H1 (cell line): ENCODE data around the gene PEX6. TPM values are rescaled to one million over a fixed set of nuclear protein-coding genes. Genes with fewer than 3 reads are reported as not detected.
A peak's percentile ranks its signal among the peaks of the same experiment; 100 is the strongest.

Source experiments
- ASH2L ChIP-seq: fragments of 200-600, 300-600 bp; sonication (generic); IDR thresholded peaks from one replicate; pipeline ENCODE4 v1.7.1; 2017; ENCODE audit warnings: low read length
- BACH1 ChIP-seq: IDR thresholded peaks from 2 replicates; pipeline ENCODE4 v1.6.1; 2012; ENCODE audit warnings: low read length, improper control_type of control experiment
- EP300 ChIP-seq, 2 experiments: IDR thresholded peaks; 1 replicate in 1 of 2; 2 replicates in 1 of 2; pipeline ENCODE4 v1.6.1; 2011 to 2012; ENCODE audit warnings: low read depth in 2 of 2, low read length in 2 of 2, mild to moderate bottlenecking in 2 of 2, borderline replicate concordance in 1 of 2, inconsistent platforms in 1 of 2, moderate library complexity in 1 of 2
- EZH2 ChIP-seq: fragments of 200-600 bp; sonication (generic); IDR thresholded peaks from 2 replicates; pipeline ENCODE4 v1.7.1; 2012; ENCODE audit warnings: low read depth, mild to moderate bottlenecking, moderate library complexity, low read length, inconsistent platforms; ENCODE audit not compliant: severe bottlenecking
- FOSL1 ChIP-seq: IDR thresholded peaks from 2 replicates; pipeline ENCODE4 v1.6.1; 2011; ENCODE audit warnings: mild to moderate bottlenecking, low read depth, low read length, moderate library complexity; ENCODE audit not compliant: insufficient read depth
- GABPA ChIP-seq: IDR thresholded peaks from 2 replicates; pipeline ENCODE4 v1.6.1; 2011; ENCODE audit warnings: mild to moderate bottlenecking, low read length, moderate library complexity, borderline replicate concordance; ENCODE audit not compliant: insufficient read depth
- GTF2F1 ChIP-seq: IDR thresholded peaks from 2 replicates; pipeline ENCODE4 v1.6.1; 2012; ENCODE audit warnings: low read depth, low read length, improper control_type of control experiment, borderline replicate concordance
- JUN ChIP-seq: IDR thresholded peaks from 2 replicates; pipeline ENCODE4 v1.6.1; 2011; ENCODE audit warnings: low read depth, mild to moderate bottlenecking, improper control_type of control experiment, low read length
- KDM4A ChIP-seq: IDR thresholded peaks from one replicate; pipeline ENCODE4 v1.7.1; 2012; ENCODE audit warnings: low read depth, mild to moderate bottlenecking, moderate library complexity, low read length, inconsistent platforms; ENCODE audit not compliant: severe bottlenecking
- NRF1 ChIP-seq: IDR thresholded peaks from 2 replicates; pipeline ENCODE4 v1.6.1; 2011; ENCODE audit warnings: mild to moderate bottlenecking, low read depth, low read length, improper control_type of control experiment
- PHF8 ChIP-seq: fragments of 200-600 bp; sonication (generic); conservative IDR thresholded peaks from 2 replicates; pipeline ENCODE4 v1.7.1; 2012; ENCODE audit warnings: low read depth, mild to moderate bottlenecking, inconsistent platforms, low read length, moderate library complexity
- POU5F1 ChIP-seq: IDR thresholded peaks from 2 replicates; pipeline ENCODE4 v1.6.1; 2011; ENCODE audit warnings: low read depth, mild to moderate bottlenecking, low read length, moderate library complexity
- RAD21 ChIP-seq, 2 experiments: IDR thresholded peaks in 1 of 2; conservative IDR thresholded peaks in 1 of 2; 2 replicates each; pipeline ENCODE4 v1.6.1; 2011; ENCODE audit warnings: low read depth in 2 of 2, low read length in 2 of 2, improper control_type of control experiment in 1 of 2, inconsistent platforms in 1 of 2, mild to moderate bottlenecking in 1 of 2, moderate library complexity in 1 of 2
- RBBP5 ChIP-seq: IDR thresholded peaks from 2 replicates; pipeline ENCODE4 v1.7.1; 2012; ENCODE audit warnings: low read depth, mild to moderate bottlenecking, inconsistent platforms, low read length, moderate library complexity, borderline replicate concordance
- SIN3A ChIP-seq, 2 experiments: IDR thresholded peaks in 1 of 2; conservative IDR thresholded peaks in 1 of 2; 2 replicates each; pipeline ENCODE4 v1.6.1; 2011 to 2012; ENCODE audit warnings: low read length in 2 of 2, improper control_type of control experiment in 1 of 2, low read depth in 1 of 2, mild to moderate bottlenecking in 1 of 2
- SP1 ChIP-seq: IDR thresholded peaks from 2 replicates; pipeline ENCODE4 v1.6.1; 2011; ENCODE audit warnings: low read depth, low read length
- SP4 ChIP-seq: IDR thresholded peaks from 2 replicates; pipeline ENCODE4 v1.6.1; 2012; ENCODE audit warnings: low read length, inconsistent platforms
- SUZ12 ChIP-seq: fragments of 200-600 bp; sonication (generic); IDR thresholded peaks from 2 replicates; pipeline ENCODE4 v1.6.1; 2012; ENCODE audit warnings: mild to moderate bottlenecking, inconsistent platforms, low read length, moderate library complexity, mixed read lengths
- TAF1 ChIP-seq: IDR thresholded peaks from 2 replicates; pipeline ENCODE4 v1.6.1; 2011; ENCODE audit warnings: mild to moderate bottlenecking, low read depth, low read length
- ZNF274 ChIP-seq: IDR thresholded peaks from 2 replicates; pipeline ENCODE4 v1.7.0; 2012; ENCODE audit warnings: low read length, borderline replicate concordance; ENCODE audit errors: extremely low read depth
- polyA plus RNA-seq, 7 experiments: library from polyadenylated mRNA; depleted of rRNA in 3 of 7; stranded (reverse) in 5 of 7; unstranded in 2 of 7; fragments of >200 nt in 5 of 7; fragments of 200-250 nt in 2 of 7; gene quantifications; 1 replicate in 5 of 7; 2 replicates in 1 of 7; 4 replicates in 1 of 7; pipeline versions ENCODE4 v1.2.1 to v1.2.3, GENCODE V29; 2011 to 2013; ENCODE audit warnings: missing spikeins in 2 of 7, mixed read lengths in 2 of 7
- total RNA-seq: library from RNA; stranded (reverse); fragmentation: NEBNext Ultra II Directional; extraction: Animal tissue kit (Norgen Biotek cat#: 25700); gene quantifications from 2 replicates; pipeline ENCODE4 v1.2.1, GENCODE V29; 2021
- TF ChIP-seq, protein P1 (sequence below): IDR thresholded peaks from 2 replicates; pipeline ENCODE4 v1.6.1; 2011; ENCODE audit warnings: low read depth, mild to moderate bottlenecking, low read length; ENCODE audit not compliant: insufficient read depth
- TF ChIP-seq, protein P2 (sequence below): IDR thresholded peaks from 2 replicates; pipeline ENCODE4 v1.6.1; 2011; ENCODE audit warnings: low read length, improper control_type of control experiment

PEX6 gene
- total and polyA plus RNA-seq, 2 of the 8 experiments (the other 6 are each of a cell fraction or from before 2014, with no cell fraction given) = 6.4 to 12.5 TPM

DNA sequence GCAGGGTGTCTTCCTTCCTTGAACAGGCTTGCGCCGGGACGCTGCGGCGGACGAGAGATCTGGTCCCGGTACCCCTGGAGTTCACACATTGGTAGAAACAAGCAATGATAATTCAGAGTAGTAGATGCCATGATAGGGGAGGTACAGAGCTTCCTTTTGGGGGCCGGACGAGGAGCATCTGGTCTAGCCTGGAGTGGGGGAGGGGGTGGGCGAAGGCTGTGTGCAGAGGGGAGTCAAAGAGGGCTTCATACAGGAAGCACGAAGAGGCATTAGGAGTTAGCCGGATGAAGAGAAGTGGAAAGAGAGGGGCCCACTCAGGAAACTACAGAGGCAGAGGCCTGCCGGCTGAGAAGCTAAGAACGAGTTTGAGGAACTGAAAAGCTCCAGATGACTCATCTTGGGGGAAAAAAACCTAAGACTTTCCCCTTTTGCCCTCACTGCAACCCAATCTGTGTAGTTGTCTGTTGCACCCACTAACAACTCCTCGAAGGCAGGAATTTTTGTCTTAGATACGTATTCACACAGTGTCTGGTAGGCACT is 49.1 kb downstream of the PEX6 start (continued):
- peak; percentile 25 for TF ChIP-seq KDM4A
- no peak for TF ChIP-seq SP1
- no peak for TF ChIP-seq GABPA
- TF ChIP-seq, protein P1, sequence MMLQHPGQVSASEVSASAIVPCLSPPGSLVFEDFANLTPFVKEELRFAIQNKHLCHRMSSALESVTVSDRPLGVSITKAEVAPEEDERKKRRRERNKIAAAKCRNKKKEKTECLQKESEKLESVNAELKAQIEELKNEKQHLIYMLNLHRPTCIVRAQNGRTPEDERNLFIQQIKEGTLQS = no peak
- no peak; the same call in 1 of the 2 replicates for TF ChIP-seq TAF1
- TF ChIP-seq POU5F1 = no peak
- no peak for TF ChIP-seq PHF8
- no peak for TF ChIP-seq JUN
- no peak for TF ChIP-seq GTF2F1
- no peak for TF ChIP-seq EZH2
- TF ChIP-seq BACH1 = 0 out of 2 replicates have a peak, but pooled peaks have one; percentile 5
- no peak for TF ChIP-seq SP4
- no peak for TF ChIP-seq RAD21 (IDR thresholded peaks at IDR 0.05 in 1 of 2, conservative IDR thresholded peaks at IDR 0.05 in 1 of 2; ENCODE audit: low read depth in 2 of 2, low read length in 2 of 2)
- TF ChIP-seq RBBP5 = 0 out of 2 replicates have a peak, but pooled peaks have one; percentile 4
- peak; percentile 87 for TF ChIP-seq ASH2L
- TF ChIP-seq NRF1 = no peak
- TF ChIP-seq ZNF274 = no peak
- TF ChIP-seq SIN3A (conservative IDR thresholded peaks at IDR 0.05 in 1 of 2, IDR thresholded peaks at IDR 0.05 in 1 of 2; ENCODE audit: low read depth in 1 of 2, low read length in 2 of 2) = 0 out of 4 replicates have a peak, but pooled peaks have one; percentile 9 to 38
- no peak for TF ChIP-seq EP300 (IDR thresholded peaks at IDR 0.05; ENCODE audit: borderline replicate concordance in 1 of 2, low read depth in 2 of 2, low read length in 2 of 2)
- no peak for TF ChIP-seq SUZ12
- TF ChIP-seq FOSL1 = no peak
- TF ChIP-seq, protein P2, sequence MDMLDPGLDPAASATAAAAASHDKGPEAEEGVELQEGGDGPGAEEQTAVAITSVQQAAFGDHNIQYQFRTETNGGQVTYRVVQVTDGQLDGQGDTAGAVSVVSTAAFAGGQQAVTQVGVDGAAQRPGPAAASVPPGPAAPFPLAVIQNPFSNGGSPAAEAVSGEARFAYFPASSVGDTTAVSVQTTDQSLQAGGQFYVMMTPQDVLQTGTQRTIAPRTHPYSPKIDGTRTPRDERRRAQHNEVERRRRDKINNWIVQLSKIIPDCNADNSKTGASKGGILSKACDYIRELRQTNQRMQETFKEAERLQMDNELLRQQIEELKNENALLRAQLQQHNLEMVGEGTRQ = no peak
